COLO668 (cell line): ENCODE measurements around the gene RPL18A.

Experiments used
- DNase-seq: peaks from one replicate; lab custom pipeline; 2025; ENCODE audit not compliant: unreplicated experiment; lab: John Stamatoyannopoulos, UW

RPL18A gene

DNA sequence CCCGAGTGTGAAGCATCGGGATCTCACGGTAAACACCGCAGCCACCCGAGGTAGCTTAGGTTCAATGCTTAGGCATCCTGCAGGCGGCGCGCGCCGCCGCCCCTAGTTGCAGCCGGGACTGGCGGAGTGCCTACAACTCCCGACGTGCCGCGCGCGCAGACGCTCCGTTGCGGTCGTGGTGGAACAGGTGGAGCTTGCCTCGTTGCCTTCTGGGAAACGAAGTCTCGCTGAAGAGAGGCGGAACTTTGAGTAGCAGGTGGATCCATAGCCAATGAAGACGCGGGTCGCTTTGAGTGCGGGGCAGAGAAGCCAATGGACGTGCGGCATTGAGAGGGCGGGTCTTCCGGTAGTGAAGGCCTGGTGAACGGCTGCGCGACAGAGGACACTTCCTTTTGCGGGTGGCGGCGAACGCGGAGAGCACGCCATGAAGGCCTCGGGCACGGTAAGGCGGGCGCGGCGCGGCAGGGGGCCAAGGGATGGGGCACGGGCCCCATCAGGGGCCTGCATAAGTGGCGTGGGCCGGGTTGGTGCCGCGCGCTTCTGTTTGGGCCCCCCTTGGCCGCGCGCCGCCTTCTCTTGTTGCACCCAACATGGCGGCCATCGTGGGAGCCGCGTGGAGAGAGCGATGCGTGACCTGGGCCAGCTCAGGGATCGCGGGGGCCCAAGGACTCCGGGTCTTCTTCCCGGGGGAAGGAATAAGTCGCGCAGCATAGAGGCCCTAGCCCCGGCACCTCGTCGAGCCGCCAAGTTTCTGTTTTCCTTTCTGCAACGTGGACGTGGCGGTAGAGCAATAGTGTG, at the start of gene RPL18A:
Gene RPL18A (plus strand): TSS at position 378 of the 798 bp plus-strand sequence. CDS start 47 bp downstream, at position 425.
- peak; percentile 98 for DNase-seq

DNA sequence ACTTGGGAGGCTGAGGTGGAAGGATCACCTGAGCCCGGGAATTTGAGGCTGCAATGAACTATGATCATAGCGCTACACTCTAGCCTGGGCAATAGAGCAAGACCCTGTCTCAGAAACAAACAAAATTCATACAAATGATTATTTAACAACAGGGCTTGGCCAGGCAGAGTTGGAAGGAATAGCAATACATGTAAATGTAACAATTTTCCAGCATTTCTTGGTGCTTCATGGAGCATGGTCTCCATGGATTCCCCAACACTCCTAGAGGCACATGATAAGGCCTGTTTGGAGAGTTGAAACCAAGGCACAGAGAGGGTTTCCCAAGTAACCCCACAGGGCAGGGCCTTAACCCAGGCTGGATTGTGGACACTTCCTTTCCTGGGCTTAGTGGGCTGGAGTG, 48.6 kb upstream of the RPL18A start:
- DNase-seq: no peak

DNA sequence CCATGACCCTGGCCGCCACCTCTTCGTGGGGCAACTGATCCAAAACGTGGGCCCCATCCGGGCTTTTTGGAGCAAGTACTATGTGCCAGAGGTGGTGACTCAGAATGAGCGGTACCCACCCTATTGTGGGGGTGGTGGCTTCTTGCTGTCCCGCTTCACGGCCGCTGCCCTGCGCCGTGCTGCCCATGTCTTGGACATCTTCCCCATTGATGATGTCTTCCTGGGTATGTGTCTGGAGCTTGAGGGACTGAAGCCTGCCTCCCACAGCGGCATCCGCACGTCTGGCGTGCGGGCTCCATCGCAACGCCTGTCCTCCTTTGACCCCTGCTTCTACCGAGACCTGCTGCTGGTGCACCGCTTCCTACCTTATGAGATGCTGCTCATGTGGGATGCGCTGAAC, 48.0 kb upstream of the RPL18A start:
- DNase-seq: no peak

DNA sequence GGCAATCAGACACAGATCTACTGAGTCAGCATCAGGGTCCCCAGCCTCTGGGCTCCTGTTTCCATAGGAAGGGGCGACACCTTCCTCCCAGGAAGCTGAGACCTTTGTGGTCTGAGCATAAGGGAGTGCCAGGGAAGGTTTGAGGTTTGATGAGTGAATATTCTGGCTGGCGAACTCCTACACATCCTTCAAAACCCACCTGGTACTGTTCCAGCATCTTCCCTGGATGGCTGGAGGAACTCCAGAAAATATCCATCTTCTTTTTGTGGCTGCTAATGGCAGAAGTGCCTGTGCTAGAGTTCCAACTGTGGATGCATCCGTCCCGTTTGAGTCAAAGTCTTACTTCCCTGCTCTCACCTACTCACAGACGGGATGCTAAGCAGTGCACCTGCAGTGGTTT, 47.6 kb upstream of the RPL18A start:
- no peak for DNase-seq

DNA sequence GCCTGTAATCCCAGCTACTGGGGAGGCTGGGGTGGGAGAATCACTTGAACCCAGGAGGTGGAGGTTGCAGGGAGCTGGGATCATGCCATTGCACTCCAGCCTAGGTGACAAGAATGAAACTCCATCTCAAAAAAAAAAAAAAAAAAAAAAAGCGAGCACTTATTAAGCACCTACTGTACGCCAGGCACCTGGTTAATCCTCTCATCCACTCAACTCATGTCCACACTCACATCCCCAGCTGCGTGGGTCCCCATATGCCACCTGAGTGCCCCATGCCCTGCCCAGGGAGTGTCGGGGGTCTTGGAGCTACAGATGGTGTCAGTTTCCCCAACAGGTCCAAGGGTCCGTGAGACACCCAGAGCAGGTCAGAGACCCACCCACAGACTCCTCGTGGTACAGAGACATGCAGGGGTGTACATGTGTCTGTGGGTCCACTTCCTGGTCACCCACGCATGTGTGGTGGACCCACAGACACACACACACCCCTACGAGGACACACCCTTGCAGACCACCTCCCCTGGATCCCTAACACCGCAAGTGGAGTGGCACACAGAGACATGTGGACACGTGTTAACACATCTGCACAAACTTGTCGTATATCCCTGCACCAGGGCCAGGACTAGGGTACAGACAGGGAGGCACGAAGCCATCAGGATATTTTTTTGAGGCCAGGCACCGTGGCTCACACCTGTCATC, 41.9 kb upstream of the RPL18A start:
- no peak for DNase-seq

DNA sequence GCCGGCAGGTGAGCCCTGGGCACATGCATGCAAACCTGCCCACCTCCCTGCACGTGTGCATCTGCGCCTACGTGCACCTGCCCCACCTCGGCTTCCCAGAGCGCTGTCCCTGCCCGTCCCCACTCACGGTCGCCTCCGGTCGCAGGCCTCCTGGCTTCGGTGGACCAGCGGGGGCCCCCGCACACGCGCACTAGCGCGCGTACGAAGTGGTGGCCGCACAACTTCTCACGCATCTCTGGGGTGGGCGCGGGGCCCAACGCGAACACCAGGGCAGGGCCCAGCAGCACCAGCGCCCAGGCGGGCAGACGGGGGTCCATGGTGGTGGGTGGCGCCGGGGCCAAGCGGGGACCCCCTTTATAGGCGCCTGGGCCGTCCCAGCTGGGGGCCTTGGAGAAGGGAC, 38.5 kb upstream of the RPL18A start, which contains the start of gene INSL3:
Gene INSL3 (minus strand): TSS at position 330 of the 400 bp plus-strand sequence. CDS start 13 bp downstream, at position 317.
- peak; percentile 18 for DNase-seq

DNA sequence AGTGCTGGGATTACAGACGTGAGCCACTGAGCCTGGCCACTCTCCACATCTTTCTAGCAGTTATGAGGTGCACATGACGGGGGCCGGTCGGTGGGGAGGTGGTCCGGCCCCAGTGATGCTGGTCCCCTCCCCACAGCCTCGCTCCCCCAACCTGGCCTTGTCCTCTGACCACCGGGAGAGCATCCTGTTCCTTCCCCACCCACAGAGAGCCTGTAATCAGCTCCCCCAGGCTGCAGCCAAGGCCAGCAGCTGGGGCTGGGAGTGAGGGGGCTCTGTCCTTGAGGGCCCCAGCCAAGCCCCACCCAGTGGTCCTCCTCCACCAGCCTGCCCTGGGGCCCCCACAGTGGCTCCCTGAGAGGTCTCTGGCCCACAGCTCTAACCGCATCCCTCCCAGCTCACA, 35.4 kb upstream of the RPL18A start:
- DNase-seq: no peak

DNA sequence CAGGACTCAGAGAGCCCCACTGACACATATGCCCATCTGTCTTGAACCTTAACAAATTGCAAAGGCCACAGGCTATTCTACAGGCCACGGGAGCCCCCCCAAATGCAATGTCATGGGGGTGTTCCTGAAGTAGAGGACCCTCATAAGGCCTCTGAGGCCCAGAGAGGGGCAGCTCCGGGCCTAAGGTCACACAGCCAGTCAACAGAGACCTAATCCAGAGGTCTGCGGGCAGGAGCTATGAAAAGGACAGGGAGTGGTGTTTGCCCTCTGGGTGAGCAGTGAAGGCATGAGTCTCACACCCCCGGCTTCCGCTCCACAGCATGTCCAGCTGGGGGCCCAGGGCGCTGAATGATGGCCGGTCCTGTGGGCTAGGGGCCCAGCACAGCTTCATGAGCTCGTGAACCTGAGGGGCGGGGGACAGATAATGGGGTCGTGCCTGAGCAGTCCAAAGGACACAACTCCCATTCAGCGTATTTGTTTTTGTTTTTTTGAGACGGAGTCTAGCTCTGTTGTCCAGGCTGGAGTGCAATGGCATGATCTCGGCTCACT, 33.1 kb upstream of the RPL18A start:
- no peak for DNase-seq

DNA sequence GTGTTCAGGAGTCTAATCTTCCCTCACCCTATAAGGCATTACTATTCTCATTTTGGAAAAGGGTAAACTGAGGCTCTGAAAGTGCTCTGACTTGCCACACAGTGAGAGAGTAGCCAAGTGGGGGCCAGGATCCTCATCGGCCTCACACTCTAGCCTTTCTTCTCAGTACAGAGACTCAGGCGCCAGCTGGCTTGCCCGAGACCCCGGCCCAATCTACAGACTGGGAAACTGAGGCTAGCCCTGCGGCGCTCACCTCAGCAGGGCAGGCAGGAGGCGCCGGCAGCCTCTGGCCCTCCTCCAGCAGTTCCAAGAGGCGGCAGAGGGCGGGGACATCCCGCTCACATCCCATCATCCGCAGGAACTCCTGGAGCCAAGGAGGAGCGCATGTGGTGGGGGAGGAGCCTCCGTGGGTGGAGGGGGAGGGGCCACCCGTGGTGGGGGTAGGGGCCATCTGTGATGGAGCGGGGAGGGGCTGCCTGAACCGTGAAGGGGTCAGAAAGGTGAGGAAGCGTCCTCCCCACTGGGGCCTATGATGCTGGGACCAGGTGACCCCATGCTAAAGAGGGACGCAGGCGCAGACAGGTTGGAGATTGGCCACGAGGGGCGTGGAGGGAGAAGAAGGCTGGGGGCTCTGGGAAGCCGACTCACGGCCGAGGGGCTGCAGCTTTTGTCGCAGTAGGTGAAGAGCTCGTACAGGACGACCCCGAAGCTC, 29.7 kb upstream of the RPL18A start:
- DNase-seq: peak; percentile 55

DNA sequence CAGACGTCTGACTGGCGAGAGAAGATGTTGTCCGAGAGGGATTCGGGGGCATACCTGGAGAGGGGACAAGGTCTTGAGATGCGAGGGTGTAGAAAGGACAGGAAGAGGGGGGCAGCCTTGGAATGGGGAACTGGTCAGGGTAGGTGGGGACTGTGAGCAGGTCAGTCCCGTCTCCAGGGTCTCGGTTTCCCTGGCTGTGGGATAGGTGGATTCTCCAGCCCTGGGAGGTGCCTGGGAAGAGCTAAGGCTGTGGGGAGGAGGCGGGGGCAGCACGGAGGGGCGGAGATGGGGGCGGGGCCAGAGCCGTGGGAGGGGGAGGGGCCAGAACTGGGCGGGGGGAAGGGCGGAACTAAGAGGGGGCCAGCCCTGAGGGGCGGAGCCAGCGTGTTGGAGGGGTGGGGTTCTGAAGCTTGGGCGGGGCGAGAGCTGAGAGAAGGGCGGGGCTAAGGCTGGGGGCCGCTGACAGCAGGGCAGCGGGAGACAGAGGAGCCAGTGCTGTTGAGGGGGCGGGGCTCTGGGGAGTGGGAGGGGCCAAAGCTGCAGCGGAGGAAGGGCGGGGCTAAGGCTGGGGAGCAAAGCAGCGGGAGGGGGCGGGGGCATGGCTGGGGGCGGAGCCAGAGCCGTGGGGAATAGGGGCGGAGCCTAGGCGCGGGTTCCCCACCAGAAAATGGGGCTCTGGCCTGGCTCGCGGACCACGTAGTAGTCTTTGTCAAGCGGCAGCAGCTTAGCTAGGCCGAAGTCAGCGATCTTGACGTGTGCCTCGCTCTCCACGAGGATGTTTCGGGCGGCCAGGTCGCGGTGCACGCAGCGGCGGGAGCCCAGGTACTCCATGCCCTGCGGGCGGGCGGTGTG, 28.9 kb upstream of the RPL18A start:
- peak; percentile 84 for DNase-seq

DNA sequence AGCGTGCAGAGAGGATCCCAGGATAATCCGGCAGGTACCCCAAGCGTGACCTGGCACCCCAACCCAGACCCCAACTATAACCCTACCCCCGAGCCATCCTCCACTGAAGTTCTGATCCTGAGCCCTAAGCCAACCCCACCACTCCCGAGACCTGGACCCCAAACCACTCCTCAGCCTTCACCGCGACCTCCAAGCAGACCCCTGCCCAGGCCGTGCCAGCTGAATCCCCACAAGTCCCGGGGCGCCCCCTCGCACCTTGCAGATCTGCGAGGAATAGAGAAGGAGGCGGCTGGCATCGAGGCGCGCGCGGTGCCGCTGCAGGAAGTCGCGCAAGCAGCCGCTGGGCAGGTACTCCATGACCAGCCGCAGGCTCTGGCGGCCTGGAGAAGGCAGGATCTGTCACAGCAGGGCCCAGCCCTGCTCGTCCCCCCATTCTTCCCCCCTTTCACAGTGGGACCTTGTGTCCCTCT, 28.3 kb upstream of the RPL18A start:
- peak; percentile 50 for DNase-seq

DNA sequence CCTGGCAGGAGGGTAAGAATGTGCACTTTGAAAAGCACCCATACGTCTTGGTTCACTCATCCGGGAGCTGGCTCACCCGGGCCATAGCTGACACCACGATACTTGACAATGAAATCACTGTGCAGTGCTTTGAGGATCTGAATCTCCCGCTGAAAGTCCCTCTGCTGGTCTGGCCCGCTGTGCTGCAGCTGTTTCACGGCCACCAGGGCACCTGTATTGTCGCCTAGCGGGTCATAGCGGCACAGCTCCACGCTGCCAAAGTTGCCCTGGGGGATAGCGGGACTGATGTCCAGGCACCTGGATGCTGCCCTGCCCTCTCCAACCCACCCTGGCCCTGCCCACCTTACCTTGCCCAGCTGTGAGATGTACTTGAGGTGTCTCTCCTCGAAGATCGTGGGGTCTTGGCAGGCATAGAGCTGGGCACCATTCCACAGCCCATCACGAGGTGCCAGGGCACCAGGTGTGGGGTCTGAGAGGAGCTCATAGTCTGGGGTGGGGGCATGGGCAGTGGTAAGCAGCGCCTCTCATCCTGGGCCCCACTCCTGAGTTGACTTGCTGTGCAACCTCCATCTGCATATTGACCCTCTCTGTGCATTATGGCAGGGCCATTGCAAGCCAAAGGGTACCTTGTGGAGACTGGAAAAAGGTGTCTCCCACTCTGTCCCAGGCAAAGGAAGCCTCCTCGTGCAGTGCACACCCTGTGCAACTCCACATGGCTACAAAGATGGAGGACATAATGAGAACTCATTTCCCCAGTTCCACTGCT, 27.1 kb upstream of the RPL18A start:
- peak; percentile 15 for DNase-seq

DNA sequence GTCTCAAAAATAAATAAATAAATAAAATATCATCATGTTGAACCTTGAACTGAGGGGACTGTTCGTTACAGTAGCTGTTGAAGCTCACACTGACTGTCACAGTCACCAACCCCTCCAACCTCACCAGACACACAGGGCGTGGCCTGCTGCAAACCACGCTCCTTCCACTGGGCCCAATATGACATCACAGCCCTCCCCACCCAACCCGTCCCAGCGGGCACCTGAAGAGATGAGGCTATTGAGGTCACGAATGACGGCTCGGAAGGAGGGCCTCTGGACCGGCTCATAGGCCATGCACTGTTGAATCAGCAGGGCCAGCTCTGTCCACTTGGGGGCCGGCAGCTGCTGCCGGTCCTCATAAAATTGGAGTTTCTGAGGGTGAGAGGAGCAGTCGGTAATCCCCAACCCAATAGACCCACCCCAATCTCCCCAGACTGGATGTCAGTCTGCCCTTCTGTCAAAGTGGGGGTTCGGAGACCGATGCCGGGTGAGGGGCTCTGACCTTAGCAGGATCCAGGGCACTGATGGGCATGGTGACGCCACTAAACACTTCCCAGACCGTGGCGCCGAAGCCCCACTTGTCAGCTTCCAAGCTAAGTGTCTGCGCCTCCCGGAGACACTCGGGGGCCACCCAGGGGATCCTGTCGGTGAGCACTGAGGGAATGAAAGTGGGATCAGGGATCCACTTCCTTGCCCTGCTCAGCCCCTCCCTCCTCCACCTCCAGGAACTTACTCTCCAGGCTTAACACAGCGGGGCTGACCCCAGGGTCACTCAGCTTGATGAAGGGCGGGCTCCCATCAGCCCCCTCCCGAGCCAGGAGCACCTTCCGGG, 25.1 kb upstream of the RPL18A start:
- DNase-seq: peak; percentile 27

DNA sequence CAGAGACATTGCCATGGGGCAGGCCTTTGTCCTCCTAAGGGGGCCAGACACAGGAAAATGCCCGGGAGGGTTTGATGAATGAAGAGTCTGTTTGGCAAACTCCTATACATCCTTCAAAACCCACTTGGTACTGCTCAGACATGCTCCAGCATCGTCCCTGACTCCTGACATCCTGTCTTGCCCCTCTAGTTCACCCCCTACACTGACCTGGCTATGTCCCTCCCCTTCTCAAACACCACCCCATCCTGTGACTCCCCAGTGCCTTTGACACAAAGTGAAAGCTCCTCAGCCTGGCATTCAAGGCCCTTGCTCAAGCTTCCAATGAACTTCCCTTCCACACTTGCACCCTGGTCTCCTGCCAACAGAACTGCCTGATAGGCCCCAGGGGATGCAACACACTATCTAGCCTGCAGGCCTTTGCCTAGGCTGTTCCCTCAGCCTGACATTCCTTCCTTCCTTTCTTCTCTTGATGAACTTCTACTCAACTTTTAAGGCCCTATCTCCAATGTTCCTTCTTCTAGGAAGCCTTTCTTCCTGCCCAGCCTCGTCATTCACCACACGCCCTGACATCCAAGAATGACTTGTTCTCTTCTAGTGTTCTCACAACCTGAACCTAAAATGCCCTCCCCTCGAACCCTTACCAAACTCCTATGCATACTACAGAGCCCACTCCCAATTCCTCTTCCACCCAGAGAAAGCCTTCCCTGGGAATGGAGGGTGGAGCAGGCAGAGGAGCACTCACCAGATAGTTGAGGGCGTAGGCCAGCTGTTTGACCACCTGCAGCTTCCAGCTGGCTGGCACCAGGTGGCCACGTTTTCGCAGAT, 24.3 kb upstream of the RPL18A start:
- DNase-seq: peak; percentile 75

DNA sequence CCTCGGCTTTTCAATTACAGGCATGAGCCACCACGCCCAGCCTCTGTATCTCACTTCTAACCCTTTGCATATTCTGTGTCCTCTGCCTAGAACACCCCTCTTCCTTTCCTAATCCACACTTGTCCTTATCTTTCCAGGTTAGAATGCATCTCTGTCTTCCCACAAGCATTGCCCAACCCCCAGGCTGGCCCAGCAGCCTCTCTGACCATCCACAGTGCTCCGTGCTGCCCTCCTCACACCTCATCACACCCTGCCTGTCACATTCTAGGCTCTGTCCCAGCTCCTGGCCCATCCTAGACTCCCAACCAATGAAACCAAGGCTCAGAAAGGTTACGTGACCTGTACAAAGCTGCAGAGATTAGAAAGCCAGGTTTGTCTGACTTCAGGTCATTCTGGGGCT, 23.2 kb upstream of the RPL18A start:
- DNase-seq: no peak

DNA sequence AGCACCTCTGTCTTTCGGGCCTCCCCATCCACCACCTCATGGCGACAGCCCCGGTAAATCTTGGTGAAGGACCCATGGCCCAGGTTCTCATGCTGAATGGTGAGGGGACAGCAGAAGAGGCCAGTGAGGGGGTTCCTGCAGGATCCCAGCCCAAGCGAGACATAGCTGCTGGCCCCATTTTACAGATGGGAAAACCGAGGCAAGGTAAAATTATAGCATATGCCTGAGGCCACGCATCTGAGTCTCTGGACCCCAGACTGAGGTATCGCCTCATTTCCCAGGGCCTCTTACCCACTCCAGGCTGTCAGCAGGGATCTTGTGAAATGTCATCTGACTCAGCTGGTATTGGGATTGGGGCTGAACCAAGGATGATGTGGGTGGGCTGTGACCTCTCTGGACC, 21.7 kb upstream of the RPL18A start:
- DNase-seq: no peak

DNA sequence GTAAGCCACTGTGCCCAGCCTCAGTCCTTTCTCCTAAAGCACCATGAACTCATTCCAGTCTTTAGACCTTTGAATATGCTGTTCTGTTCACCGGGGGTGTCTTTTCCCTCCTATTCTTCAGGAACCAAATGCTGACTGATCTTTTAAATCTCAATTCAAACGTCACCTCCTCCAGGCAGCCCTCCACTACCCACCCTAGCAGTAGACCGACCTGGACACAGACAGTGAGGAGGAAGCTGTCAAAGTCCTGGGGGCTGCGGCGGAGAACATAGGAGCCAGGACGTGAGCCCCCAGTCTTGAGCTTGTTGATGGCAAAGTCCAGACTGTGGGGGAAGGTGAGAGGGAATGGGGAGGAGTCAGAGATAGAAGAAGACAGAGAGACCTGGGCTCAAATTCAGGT, 19.7 kb upstream of the RPL18A start:
- DNase-seq: no peak

DNA sequence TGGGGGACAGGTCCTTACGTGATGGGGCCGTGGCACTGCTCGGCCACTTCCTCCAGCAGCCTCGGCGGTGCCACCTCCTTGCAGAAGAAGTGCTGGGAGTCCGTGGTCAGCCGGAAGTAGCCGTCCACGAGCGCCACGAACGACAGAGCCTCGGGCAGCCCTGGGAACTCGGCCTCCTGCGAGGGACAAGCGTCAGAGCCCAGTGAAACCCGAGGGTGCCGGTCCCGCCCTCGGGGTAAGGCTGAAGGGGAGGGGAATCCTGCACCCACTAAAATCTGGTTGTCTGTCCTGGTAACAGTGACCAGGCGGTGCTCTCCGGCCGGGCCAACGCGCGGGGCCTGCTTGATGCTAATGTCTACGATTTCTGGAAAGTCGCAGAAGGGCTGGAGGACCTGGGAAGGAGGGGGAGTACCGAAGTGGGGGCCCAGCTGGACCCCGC, 18.3 kb upstream of the RPL18A start:
- DNase-seq: no peak
